ENCODE measurements around the gene UBE3C. TPM values are rescaled to one million over a fixed set of nuclear protein-coding genes. Genes with fewer than 3 reads are reported as not detected.

UBE3C gene
- total and polyA plus RNA-seq, 2 donors (not counting 3 experiments of a cell fraction or from before 2014, with no cell fraction given), result 45.1 to 77.3 TPM

DNA sequence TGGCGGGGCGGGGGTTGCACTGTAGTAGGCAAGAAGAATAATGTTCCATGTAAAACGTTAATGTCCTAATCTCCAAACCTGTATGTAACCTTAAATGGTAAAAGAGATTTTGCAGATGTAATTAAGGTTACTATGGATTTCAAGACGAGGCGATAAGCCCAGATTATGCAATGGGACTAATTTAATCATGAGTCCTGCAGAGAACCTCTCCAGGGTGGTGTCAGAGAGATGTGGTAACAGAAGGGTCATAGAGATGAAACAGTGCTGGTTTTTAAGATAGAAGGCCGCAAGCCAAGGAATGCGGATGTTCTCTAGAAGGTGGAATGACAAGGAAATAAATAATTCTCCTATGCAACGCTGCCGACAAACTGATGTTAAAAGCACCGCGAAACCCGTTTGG, 57.1 kb downstream of the UBE3C start:
- dilution Hi-C loops (cut with MboI; ENCODE audit: extremely low pct_ligation_motif_present, low sequenced_read_pairs) (no loop called here), intact Hi-C loops (cut with micrococcal nuclease) (no loop called here)
- no peaks in the 10 kb centered on the region for H3K9me3 ChIP-seq (replicated peaks; ENCODE audit: control insufficient read depth, insufficient read depth, low read length)
- H3K36me3 ChIP-seq (ENCODE audit: control insufficient read depth in 2 of 2, extremely low read depth in 1 of 2, insufficient read depth in 2 of 2, low read length in 2 of 2), result peaks cover 9 to 11% of the 10 kb centered on the region in 2 experiments
- H2AFZ ChIP-seq (ENCODE audit: low read depth, low read length), result no peak overlapping the region
- H3K27me3 ChIP-seq (ENCODE audit: control insufficient read depth in 2 of 2, insufficient read depth in 2 of 2, low read length in 2 of 2), result no peaks in the 10 kb centered on the region
- H3K4me2 ChIP-seq (ENCODE audit: insufficient read depth, low read length), result no peak overlapping the region
- H3K4me3 ChIP-seq (replicated peaks in 1 of 3; ENCODE audit: insufficient read depth in 1 of 3, low read depth in 1 of 3, low read length in 3 of 3), result no peak overlapping the region
- no peak for FAIRE-seq
- TF ChIP-seq FOS (IDR thresholded peaks at IDR 0.05; ENCODE audit: borderline replicate concordance, insufficient read depth, low read length) (no peak), GATA2 (IDR thresholded peaks at IDR 0.05; ENCODE audit: insufficient read depth, insufficient read length, low read depth, low read length) (no peak), MAX (IDR thresholded peaks at IDR 0.05; ENCODE audit: insufficient read depth, insufficient read length) (no peak), MYC (IDR thresholded peaks at IDR 0.05; ENCODE audit: low read depth, low read length) (no peak), JUN (IDR thresholded peaks at IDR 0.05; ENCODE audit: borderline replicate concordance, insufficient read depth, insufficient read length, low read depth) (no peak), POLR2AphosphoS5 (IDR thresholded peaks at IDR 0.05; ENCODE audit: insufficient read depth, low read depth, low read length) (no peak), POLR2A (IDR thresholded peaks at IDR 0.05; ENCODE audit: low read depth, low read length) (no peak), EZH2 (IDR thresholded peaks at IDR 0.05; ENCODE audit: borderline replicate concordance, low read depth, low read length, severe bottlenecking) (no peak)
- TF ChIP-seq, protein P1, sequence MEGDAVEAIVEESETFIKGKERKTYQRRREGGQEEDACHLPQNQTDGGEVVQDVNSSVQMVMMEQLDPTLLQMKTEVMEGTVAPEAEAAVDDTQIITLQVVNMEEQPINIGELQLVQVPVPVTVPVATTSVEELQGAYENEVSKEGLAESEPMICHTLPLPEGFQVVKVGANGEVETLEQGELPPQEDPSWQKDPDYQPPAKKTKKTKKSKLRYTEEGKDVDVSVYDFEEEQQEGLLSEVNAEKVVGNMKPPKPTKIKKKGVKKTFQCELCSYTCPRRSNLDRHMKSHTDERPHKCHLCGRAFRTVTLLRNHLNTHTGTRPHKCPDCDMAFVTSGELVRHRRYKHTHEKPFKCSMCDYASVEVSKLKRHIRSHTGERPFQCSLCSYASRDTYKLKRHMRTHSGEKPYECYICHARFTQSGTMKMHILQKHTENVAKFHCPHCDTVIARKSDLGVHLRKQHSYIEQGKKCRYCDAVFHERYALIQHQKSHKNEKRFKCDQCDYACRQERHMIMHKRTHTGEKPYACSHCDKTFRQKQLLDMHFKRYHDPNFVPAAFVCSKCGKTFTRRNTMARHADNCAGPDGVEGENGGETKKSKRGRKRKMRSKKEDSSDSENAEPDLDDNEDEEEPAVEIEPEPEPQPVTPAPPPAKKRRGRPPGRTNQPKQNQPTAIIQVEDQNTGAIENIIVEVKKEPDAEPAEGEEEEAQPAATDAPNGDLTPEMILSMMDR (IDR thresholded peaks at IDR 0.05; ENCODE audit: extremely low read depth in 1 of 2, insufficient read depth in 1 of 2, low read depth in 1 of 2, low read length in 2 of 2), result no peak
- H4K20me1 ChIP-seq (replicated peaks; ENCODE audit: control insufficient read depth, extremely low read depth, insufficient read depth, low read length), result peaks cover 2% of the 10 kb centered on the region
- peaks cover 4% of the 10 kb centered on the region for H3K4me1 ChIP-seq (ENCODE audit: control insufficient read depth, extremely low read depth, insufficient read depth, low read length)
- H3K79me2 ChIP-seq (ENCODE audit: control insufficient read depth, insufficient read depth, low read length), result peaks cover 5% of the 10 kb centered on the region
- no peak overlapping the region for H3K27ac ChIP-seq (ENCODE audit: insufficient read depth, low read depth, low read length)
- no peaks in the 10 kb centered on the region for H3K9me1 ChIP-seq (replicated peaks; ENCODE audit: control insufficient read depth, extremely low read depth, insufficient read depth, low read length)
- ChIA-PET CTCF (no interaction called here), POLR2A (no interaction called here)
- no TSS peak for BruUV-seq (replicated peaks)
- no peak overlapping the region for H3K9ac ChIP-seq (replicated peaks; ENCODE audit: extremely low read depth, insufficient read depth, low read length)
- DNase-seq (ENCODE audit: low read depth, low spot score), result no peak

Measured in endothelial cell of umbilical vein (primary cell).